GM18519 (cell line): ENCODE measurements around the gene FGD6.
A peak's percentile ranks its signal among the peaks of the same experiment; 100 is the strongest.
"Not testable (repeated sequence)": the region's sequence is repeated elsewhere in the genome, so short reads cannot be mapped to it uniquely, and the experiment has no call there.

ENCODE experiments used
- ATAC-seq: cut with Tn5 transposase; IDR thresholded peaks from one replicate; pipeline ENCODE4 v1.9.1; 2021; ENCODE audit warnings: mild to moderate bottlenecking, moderate library complexity; ENCODE audit not compliant: unreplicated experiment, low FRiP score

FGD6 gene

DNA sequence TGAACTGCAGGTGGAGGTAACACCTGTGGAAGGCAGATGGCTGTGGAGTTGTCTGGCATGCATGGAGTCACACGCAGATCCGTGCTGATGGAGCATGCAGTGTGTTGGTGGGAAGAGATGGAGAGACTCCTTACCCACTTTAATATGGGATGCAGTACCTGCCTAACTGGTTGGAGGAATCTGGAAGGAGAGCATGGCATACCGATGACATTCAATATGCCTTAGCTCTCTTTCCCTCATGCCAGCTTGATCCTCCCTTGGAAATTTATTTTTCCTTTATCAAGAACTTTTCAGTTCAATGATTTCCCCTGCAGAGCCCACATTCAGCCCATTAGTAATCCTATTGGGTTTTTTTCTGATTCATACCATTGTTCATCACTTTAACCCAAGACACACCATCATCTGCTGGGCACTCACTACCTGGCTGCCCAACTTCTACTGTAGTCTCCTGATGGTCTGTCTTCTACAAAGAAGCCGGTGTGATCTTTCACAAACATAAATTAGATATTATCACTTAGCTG is 117.9 kb downstream of the FGD6 start:
- no peak for ATAC-seq

DNA sequence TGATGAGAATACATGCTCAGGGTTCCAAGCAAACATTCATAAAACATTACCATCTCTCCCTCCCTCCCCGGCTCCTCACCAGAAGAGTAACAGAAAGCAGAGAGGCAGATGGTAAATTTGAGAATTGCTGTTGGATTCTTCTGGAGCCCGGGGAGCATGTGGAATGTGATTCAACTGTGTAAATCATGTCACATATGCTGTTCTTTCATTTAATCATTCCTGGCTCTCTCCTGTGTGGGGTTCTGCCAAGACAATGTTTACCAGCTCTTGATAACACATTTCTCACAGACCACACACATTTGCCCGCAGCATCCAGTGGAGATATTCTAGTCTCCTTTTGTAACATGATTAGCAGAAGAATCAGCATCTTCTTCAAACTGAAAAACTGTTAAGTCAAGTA is 120.4 kb downstream of the FGD6 start:
- no peak for ATAC-seq

DNA sequence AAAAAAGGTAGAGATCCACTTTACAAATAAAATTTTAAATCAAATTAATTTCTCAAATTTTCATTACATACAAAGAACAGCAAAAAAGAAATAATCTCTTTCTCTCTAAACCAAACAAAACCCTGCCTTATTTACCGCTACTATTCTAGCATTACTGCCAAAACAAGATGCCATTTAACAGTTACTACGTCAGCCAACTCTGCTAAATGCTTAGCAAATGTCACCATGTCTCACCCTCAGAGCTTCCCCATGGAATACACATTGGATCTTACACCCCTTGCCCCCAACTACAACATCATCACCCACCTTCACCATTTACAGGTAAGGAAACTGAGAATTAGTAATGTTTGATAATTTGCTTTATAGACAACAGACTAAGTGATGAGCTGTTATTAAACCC is 120.9 kb downstream of the FGD6 start:
- ATAC-seq: no peak

DNA sequence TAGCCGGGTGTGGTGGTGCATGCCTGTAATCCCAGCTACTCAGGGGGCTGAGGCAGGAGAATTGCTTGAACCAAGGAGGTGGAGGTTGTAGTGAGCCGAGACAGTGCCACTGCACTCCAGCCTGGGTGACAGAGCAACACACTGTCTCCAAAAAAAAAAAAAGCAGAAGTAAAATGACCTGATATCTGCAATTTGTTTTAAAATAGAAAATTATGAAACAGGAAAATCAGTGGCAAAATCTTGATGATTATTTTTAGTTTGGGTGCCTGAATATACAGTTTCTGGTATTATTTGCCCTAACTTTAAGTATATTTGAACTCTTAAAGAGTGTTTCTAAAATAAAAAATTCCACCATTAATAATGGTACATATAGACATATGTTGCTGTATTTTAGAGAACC is 121.4 kb downstream of the FGD6 start:
- ATAC-seq: not testable (repeated sequence)

DNA sequence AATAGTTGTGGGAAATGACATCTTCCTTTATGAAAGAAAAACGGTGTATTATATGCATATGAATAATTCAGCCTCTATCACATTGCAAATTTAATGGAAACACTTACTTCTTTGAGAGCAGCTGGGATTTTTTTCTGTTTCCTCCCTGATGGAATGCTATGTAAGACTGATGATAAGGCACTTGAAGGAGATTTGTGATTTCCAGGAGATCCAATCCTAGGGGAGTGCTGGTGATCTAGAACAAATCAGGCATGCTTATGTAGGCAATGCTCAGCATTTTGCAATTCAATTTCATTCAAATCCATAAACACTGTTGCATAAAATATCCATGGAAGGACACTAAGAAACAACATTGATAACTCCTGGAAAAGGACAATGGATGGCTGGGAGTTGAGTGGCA is 127.8 kb downstream of the FGD6 start:
- no peak for ATAC-seq

DNA sequence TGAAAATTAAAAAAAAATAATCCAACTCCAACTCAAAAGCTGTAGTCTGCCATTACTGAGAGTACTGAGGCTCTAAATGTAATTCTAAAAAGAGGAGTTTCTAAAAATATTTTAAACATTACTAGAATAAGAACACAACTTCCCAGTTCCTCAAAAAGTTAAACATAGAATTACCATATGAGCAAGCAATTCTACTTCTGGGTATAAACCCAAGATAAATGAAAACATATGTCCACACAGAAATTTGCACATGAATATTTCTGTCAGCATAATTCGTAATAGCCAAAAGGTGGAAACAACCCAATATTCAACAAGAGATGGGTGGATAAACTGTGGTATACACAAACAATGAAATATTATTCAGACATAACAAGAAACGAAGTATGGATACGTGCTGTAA is 128.9 kb downstream of the FGD6 start:
- ATAC-seq: peak; percentile 56

DNA sequence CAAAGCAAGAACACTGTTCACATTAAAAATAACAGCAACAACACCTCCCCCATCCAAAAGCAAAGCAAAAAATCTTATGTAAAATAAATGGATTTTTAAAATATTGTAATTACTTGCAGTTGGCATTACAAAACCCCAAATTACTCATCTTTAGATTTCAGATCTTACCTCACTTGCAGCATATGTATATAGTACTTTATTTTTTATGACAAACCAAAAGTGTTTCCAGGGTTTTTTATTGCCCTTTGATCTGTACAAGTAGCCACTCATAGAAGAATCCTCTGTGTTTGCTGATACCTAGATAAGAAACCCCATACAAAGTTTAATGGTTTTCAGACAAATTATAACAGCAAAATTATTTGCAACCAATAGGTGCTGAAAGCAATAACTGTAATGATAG is 131.7 kb downstream of the FGD6 start:
- ATAC-seq: no peak

DNA sequence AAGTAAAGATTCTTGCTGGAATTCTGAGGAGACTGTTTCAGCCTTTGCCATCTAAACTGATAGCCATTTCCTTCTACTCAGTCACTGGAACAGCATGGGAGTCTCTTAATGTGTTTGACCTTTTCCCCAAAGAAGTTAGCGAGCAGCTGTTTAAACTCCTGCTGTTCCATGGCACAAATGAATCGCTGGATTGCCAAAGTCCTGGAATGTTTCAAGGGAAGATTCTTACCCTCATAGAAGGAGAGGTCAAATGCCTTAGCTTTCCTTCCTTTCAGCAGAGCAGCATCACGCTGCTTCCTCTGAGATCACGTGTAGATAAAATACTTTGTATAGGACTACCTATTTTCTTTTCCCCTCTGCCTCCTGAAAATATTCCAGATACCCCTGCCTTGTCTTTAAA is 133.3 kb downstream of the FGD6 start:
- no peak for ATAC-seq

DNA sequence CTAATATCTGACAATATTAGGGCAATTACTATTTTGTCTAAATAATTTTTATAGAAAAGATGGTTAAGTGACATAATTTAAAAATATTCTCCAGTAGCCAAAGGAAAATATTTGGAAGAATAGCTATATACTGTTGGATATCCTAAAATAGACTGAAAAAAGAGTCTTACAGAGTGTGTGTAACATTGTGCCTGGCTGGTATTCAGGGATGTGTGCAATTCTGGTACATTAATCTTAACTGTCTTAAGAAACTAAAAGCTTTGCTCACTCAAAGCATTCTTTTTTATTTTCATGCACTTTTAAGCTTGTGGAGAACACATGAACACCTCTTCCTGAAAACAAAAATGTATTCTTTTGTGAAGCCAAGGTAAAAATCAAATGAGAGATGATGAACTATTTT is 133.8 kb downstream of the FGD6 start:
- ATAC-seq: no peak

DNA sequence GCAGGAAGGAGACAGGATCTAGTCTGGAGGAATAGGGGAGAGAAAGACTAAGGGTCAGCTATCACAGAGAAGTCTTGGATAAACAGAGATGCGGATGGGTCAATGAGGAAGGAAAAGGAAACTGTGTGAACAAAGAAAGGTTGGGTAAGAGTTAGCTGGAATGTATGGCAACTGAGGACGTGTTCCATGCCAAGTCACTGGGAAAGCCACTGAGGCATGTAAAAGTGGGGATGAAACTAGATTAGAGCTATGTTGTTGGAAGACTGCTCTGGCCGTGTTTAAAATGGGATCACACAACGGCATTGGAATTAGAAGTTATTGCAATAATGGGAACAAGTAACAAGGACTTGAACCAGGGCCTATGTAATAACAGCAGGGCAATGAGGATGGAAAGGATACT is 139.9 kb downstream of the FGD6 start:
- no peak for ATAC-seq

DNA sequence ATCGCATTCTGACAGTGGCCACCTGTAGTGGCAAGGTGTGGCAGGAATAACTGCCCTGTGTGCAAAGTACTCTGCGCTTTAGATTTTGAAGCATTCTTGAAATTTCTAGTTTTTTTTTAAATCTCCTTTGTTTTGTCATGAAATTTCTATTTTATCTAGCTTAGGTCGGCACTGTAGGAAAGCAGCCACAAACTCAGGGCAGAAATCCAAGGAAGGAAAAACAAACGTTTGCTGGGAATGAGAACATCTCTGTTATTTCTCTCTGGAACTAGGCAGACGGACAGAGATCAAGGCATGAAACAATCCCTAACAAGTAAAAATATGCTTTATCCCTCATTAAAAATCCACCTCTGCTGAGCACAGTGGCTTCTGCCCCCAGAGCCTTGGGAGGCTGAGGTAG is 142.5 kb downstream of the FGD6 start:
- ATAC-seq: no peak

DNA sequence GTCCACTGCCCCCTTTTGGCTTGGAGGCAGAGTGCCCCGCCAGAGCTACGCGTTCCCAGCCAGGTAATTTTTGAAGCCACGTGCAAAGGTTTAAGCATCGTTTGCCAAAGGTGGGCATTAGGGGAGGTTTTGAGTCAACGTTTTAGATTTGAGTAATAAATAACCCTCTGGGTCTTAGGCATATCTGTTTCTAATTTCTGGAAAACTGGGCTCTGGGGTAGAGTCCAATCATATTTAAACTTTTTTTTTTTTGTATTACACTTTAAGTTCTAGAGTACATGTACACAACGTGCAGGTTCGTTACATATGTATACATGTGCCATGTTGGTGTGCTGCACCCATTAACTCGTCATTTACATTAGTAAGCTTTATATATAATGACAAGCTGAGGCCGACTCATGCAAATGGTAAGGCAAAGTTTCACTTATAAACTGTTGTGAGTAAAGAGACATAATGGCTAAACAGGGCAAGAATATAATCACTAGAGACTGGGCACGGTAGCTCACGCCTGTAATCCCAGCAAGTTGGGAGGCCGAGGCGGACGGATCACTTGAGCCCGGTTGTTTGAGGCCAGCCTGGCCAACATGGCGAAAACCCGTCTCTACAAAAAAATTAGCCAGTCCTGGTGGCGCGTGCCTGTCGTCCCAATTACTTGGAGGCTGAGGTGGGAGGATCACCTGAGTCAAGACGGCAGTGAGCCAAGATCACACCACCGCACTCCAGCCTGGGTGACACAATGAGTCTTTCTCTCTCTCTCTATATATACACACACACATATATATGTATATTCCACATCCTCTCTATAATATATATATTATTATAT is 143.4 kb downstream of the FGD6 start:
- ATAC-seq: no peak

DNA sequence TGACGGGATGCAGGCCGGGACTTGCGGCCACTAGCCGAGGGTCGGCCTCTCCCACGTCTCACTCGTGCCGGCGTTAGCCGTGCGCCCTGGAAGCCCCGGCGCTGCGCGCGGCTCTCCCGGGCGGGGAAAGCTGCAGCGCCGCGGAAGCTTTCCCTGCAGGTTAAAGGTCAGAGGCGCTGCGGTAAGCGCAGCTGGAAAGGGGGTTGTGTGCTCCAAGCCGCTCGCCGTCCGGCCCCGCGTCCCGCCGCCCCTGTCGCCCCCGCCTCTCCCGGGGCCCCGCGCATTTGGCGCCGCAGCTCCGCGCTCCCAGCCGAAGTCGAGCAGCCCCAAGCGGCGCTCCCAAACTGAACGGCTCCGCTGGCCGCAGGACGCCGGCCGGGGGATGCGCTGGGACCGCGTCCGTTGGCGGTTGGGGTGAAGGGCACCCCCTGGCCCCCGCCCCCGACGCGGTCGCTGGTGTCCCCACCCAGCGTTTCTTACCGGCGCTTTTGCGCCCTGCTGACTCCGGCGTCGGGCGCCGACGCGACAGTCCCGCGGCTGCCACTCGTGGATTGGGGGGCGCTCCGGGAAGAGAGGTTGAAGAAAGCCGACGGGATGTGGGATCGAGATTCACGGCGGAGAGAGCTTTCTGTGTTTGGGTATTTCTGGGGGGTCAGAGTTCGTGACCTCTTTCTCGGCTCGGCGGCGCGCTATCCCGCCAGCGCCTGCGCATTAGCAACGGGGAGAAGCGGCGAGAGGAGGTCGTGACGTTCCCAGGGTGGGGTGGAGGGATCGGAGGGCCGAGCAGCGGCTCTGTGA is 144.2 kb downstream of the FGD6 start, which contains the start of gene NR2C1:
TSS of gene NR2C1 (minus strand) at position 719 of the 798 bp plus-strand sequence. CDS start 6,234 bp downstream, outside the sequence.
- ATAC-seq: no peak

DNA sequence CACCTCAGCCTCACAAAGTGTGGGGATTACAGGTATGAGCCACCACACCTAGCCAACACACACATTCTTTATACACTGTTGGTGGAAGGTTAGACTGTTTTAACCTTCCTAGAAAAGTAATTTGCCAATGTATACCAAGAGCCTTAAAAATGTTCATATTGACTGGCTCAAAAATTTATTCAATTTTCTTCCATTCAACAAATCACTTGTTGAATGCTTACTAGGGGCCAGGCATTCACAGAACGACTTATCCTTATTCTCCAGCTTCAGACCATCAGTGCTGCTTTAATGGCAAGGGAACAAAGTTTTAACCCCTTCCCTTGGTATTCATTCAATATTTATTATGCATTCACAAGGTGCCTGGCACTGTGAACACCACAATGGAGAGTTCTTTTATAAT is 146.9 kb downstream of the FGD6 start:
- ATAC-seq: no peak

DNA sequence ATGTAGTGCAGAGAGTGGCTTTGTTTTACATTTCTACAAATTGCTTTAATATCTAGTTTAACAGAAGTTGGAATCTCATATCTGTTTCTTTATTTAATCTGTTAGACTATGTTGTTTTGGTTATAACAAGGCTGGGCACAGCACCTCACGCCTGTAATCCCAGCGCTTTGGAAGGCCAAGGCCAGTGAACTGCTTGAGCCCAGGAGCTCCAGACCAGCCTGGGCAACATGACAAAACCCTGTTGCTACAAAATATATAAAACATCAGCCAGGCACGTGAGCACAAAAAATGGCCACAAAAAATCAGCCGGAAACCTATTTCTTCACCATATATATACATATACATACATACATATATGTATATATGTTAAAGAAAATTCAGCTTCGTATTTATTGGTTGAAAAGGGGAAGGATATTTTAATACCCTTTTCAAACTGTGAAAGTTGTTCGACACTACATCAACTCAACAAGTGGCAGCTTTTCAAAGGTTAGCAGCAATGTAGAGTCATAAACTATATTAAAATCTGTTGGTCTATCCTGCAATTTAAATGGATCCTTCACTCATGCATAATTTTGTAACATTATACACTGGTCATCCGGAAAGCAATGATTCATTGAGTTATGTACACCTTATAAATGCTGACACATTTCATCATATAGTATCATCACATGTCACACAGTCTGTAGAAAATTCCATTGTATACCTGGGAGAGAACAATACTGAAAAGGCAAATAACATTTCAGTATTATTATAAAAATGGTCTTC is 151.0 kb downstream of the FGD6 start:
- ATAC-seq: no peak

DNA sequence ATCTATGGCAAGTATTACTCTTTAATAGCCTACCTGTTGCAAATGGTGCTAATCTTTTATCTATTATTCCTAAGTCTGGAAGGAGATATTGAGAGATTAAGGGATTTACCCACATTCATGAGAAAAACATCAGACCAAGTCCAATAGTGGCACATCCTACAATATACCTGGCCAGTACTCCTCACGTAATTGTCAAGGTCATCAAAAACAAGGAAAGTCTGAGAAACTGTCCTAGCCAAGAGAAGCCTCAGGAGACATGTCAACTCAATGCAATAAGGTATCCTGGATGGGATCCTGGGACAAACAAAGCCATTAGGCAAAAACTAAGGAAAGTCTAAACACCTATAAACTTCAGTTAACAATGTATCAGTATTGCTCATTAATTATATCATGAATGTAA is 156.3 kb downstream of the FGD6 start:
- no peak for ATAC-seq

DNA sequence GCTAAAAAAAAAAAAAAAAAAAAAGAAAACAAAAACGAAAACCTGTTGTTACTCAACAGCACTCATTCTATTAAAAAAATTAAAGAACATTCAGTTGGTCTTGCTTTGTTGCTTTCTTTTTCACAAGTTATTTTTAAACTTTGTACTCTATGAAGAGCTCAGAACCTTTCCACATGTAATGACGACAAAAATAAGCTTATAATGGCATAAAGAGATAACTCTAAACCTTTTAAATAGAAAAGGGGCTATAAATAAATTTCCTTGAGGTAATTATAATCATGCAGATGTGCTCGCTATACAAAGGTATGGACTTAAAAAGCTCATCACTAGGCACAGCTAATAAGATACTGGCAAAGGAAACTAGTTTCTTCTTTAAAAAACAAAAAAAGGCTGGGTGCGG is 157.3 kb downstream of the FGD6 start:
- ATAC-seq: no peak

DNA sequence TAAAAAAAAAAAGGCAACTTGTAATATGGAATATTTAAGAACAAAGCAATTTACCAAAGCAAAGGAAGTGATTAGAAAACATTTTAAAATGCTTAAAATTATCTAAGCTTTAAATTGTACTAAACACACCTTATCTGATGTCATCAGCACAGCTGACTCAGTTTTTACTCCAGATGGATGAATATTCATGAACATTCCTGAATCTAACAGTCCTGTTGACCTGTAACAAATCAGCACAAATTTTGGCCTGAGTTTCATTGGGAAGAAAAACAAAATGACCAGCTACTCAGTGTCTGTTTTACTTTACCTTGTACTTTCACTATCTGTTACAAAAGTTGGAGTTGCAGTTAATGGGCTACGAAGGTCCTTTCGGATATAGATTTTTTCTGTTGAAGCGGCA is 159.8 kb downstream of the FGD6 start:
- no peak for ATAC-seq

DNA sequence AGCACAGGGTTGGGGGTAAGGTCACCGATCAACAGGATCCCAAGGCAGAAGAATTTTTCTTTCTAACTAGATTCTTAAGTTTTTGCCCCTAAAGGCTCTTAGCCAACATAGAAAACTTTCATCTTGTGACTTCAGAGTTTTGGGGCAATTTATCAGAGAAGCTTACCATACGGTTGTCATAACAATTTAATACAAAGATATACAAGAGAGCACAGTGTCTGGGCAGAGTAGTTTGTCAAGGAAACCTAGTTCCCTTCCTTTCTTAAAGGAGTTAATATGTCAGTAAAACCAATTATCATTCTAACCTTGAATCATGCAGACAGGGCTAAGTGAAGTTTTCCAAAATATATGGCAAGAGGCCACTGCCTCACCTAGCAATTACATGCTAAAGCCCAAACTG is 162.2 kb downstream of the FGD6 start:
- no peak for ATAC-seq

DNA sequence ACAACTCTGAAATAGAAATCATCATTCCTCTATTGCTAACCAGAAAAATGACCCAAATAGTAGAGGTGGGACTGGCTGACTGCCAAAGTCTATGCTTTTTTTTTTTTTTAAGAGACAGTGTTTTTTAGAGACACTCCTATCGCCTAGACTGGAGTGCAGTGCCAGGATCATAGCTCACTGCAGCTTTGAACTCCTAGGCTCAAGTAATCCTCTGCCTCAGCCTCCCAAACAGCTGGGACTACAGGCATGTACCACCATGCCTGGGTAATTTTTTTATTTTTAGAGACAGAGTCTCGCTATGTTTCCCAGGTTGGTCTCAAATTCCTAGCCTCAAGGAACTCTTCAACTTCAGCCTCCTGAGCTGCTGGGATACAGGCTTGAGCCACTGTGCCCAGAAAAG is 163.1 kb downstream of the FGD6 start:
- ATAC-seq: no peak

DNA sequence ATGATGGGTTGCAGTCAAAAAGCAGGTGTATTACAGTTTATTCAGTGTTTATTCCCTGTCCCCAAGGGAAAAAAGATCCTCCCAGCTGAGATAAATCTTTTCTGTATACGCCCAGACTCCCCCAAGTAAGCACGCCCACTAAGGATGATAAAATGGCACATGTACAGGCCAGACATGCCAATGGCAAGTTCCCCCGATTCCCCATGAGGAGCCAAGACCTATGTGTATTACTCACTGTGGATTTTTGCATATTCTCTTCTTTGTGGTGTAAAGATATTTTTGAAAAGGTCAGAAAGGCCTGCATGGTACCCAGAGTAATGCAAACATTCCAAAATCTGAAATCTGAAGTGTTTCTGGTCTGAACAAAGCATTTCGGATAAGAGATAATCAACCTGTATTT is 166.0 kb downstream of the FGD6 start:
- no peak for ATAC-seq
